ENCODE results near the gene BMAL2. TPM values are rescaled to one million over a fixed set of nuclear protein-coding genes. Genes with fewer than 3 reads are reported as not detected.

The BMAL2 gene
- total RNA-seq, 1 experiment from 2014 or later, result 43.9 TPM

DNA sequence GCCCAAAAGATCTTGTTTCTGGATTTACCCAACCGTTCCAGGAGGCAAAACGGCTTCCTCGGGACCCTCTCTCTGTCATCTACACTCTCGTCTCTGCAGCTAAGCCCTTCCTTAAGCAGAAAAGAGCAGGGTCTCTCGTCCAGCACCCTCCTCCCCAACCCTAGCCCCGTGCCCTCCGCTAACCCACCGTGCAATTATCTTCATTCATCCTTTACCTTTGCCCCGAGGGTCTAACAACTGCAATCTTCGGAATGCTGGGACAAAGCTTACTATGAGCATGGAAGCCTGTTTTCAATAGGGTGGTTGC is 276 bp upstream of the BMAL2 start:
- BruUV-seq (replicated peaks), result no TSS peak
- in situ Hi-C loops (cut with HindIII; ENCODE audit: low pct_unique_long_range_greater_than_20kb, low sequenced_read_pairs), result no loop called here
- CTCF ChIA-PET, result interaction anchor here (0.8 kb wide), 1 partner anchor 26 kb away, joined by 3 read pairs; no protein-coding TSS in a partner anchor
- POLR2A ChIA-PET, result interaction anchor here (0.5 to 1.0 kb wide), 2 partner anchors 38 to 57 kb away, joined by 6 to 13 read pairs; no protein-coding TSS in a partner anchor
- H3K27me3 ChIP-seq (ENCODE audit: control insufficient read depth, insufficient read depth, low read length), result no peaks in the 10 kb centered on the region
- peak overlapping the region; percentile 75 for H3K27ac ChIP-seq (ENCODE audit: low read length)
- ATAC-seq (no peak), DNase-seq (ENCODE audit: low read depth, low spot score) (no peak)
- intact Hi-C loops (cut with micrococcal nuclease; ENCODE audit: unreplicated experiment), result loop anchor here (10.0 kb wide), 2 partner anchors 52 to 372 kb away; no protein-coding TSS in a partner anchor
- TF ChIP-seq, protein P1, sequence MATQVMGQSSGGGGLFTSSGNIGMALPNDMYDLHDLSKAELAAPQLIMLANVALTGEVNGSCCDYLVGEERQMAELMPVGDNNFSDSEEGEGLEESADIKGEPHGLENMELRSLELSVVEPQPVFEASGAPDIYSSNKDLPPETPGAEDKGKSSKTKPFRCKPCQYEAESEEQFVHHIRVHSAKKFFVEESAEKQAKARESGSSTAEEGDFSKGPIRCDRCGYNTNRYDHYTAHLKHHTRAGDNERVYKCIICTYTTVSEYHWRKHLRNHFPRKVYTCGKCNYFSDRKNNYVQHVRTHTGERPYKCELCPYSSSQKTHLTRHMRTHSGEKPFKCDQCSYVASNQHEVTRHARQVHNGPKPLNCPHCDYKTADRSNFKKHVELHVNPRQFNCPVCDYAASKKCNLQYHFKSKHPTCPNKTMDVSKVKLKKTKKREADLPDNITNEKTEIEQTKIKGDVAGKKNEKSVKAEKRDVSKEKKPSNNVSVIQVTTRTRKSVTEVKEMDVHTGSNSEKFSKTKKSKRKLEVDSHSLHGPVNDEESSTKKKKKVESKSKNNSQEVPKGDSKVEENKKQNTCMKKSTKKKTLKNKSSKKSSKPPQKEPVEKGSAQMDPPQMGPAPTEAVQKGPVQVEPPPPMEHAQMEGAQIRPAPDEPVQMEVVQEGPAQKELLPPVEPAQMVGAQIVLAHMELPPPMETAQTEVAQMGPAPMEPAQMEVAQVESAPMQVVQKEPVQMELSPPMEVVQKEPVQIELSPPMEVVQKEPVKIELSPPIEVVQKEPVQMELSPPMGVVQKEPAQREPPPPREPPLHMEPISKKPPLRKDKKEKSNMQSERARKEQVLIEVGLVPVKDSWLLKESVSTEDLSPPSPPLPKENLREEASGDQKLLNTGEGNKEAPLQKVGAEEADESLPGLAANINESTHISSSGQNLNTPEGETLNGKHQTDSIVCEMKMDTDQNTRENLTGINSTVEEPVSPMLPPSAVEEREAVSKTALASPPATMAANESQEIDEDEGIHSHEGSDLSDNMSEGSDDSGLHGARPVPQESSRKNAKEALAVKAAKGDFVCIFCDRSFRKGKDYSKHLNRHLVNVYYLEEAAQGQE (IDR thresholded peaks at IDR 0.05; ENCODE audit: insufficient read depth in 1 of 2, low read depth in 2 of 2, low read length in 1 of 2), result no peak
- TF ChIP-seq, protein P2, sequence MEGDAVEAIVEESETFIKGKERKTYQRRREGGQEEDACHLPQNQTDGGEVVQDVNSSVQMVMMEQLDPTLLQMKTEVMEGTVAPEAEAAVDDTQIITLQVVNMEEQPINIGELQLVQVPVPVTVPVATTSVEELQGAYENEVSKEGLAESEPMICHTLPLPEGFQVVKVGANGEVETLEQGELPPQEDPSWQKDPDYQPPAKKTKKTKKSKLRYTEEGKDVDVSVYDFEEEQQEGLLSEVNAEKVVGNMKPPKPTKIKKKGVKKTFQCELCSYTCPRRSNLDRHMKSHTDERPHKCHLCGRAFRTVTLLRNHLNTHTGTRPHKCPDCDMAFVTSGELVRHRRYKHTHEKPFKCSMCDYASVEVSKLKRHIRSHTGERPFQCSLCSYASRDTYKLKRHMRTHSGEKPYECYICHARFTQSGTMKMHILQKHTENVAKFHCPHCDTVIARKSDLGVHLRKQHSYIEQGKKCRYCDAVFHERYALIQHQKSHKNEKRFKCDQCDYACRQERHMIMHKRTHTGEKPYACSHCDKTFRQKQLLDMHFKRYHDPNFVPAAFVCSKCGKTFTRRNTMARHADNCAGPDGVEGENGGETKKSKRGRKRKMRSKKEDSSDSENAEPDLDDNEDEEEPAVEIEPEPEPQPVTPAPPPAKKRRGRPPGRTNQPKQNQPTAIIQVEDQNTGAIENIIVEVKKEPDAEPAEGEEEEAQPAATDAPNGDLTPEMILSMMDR (IDR thresholded peaks at IDR 0.05), result no peak
- TF ChIP-seq SIN3A (IDR thresholded peaks at IDR 0.05; ENCODE audit: borderline replicate concordance, insufficient read depth, low read depth, low read length) (no peak), TCF7L2 (IDR thresholded peaks at IDR 0.05; ENCODE audit: low read depth, low read length) (no peak), POLR2AphosphoS5 (IDR thresholded peaks at IDR 0.05; ENCODE audit: low read depth, low read length) (no peak)
- H3K4me3 ChIP-seq (ENCODE audit: low read depth in 2 of 2, low read length in 2 of 2), result peak overlapping the region; percentile 66 to 81
- H3K9me3 ChIP-seq (ENCODE audit: control insufficient read depth, insufficient read depth, low read depth, low read length), result no peaks in the 10 kb centered on the region
- H3K36me3 ChIP-seq (ENCODE audit: control insufficient read depth, insufficient read depth, low read length), result no peaks in the 10 kb centered on the region
- H3K4me1 ChIP-seq (ENCODE audit: control insufficient read depth, insufficient read depth, low read length), result peaks cover 39% of the 10 kb centered on the region

DNA sequence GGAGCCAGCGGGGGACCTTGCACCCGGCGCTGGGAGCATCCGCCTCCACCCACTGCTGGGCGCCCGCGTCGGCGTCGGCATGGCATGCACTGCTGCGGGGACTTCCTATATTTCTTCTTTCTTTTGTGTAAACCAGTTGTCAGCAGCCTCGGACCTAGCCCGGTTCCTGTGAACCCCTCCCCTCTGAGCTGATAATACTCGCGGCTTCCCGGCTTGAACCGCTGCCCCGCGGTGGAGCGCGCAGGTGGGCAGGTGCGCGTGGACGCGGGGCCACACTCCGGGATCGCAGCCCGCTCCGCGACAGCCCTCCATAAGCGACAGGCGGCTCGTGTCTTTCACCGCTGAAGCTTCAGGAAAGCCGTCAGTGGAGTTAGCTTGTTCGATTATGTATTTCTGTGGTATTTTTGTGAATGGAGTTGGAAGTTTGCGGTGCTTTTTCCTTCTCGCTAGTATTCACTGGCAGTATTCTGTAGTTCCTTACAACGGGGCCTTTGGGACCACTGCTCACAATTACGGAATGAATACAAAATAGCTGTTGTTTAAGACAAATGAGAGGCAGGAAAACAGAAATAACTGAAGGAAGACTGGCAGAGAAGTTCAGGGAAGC is 870 bp downstream of the BMAL2 start:
- H3K4me3 ChIP-seq (ENCODE audit: low read depth in 2 of 2, low read length in 2 of 2), result peak overlapping the region; percentile 66 to 81
- in situ Hi-C loops (cut with HindIII; ENCODE audit: low pct_unique_long_range_greater_than_20kb, low sequenced_read_pairs) (no loop called here), intact Hi-C loops (cut with micrococcal nuclease; ENCODE audit: unreplicated experiment) (loop anchor here (10.0 kb wide), 2 partner anchors 51 to 371 kb away; no protein-coding TSS in a partner anchor)
- H3K9me3 ChIP-seq (ENCODE audit: control insufficient read depth, insufficient read depth, low read depth, low read length), result no peaks in the 10 kb centered on the region
- ATAC-seq (peak; percentile 57), DNase-seq (ENCODE audit: low read depth, low spot score) (no peak)
- ChIA-PET POLR2A (interaction anchor here (0.6 kb wide), 1 partner anchor 220 kb away, joined by 5 read pairs; no protein-coding TSS in a partner anchor), CTCF (no interaction called here)
- H3K27ac ChIP-seq (ENCODE audit: low read length), result peak overlapping the region; percentile 77
- no peak for TF ChIP-seq POLR2AphosphoS5 (IDR thresholded peaks at IDR 0.05; ENCODE audit: low read depth, low read length)
- TF ChIP-seq TCF7L2 (IDR thresholded peaks at IDR 0.05; ENCODE audit: low read depth, low read length), result no peak
- no peak for TF ChIP-seq SIN3A (IDR thresholded peaks at IDR 0.05; ENCODE audit: borderline replicate concordance, insufficient read depth, low read depth, low read length)
- TF ChIP-seq, protein P1 (IDR thresholded peaks at IDR 0.05; ENCODE audit: insufficient read depth in 1 of 2, low read depth in 2 of 2, low read length in 1 of 2), result no peak
- TF ChIP-seq, protein P2 (IDR thresholded peaks at IDR 0.05), result no peak
- H3K27me3 ChIP-seq (ENCODE audit: control insufficient read depth, insufficient read depth, low read length), result no peaks in the 10 kb centered on the region
- H3K36me3 ChIP-seq (ENCODE audit: control insufficient read depth, insufficient read depth, low read length), result no peaks in the 10 kb centered on the region
- BruUV-seq (replicated peaks), result no TSS peak
- peaks cover 46% of the 10 kb centered on the region for H3K4me1 ChIP-seq (ENCODE audit: control insufficient read depth, insufficient read depth, low read length)
